Urinary bladder (tissue), 4 donors: ENCODE measurements around the gene CIAO2A. TPM values are rescaled to one million over a fixed set of nuclear protein-coding genes. Genes with fewer than 3 reads are reported as not detected.
"Not testable (repeated sequence)": the region's sequence is repeated elsewhere in the genome, so short reads cannot be mapped to it uniquely, and the experiment has no call there.

ENCODE experiments used
- DNase-seq: peaks from one replicate; pipeline ENCODE4 v3.0.0-alpha.2; 2015; ENCODE audit errors: extremely low spot score
- H3K27ac ChIP-seq: one replicate; pipeline ENCODE4 v1.5.1; 2013; ENCODE audit warnings: low read depth, mild to moderate bottlenecking, moderate library complexity
- H3K36me3 ChIP-seq: one replicate; pipeline ENCODE4 v1.6.1; 2013; ENCODE audit warnings: mild to moderate bottlenecking, moderate library complexity; ENCODE audit not compliant: insufficient read depth
- H3K4me1 ChIP-seq: one replicate; pipeline ENCODE4 v1.6.1; 2013; ENCODE audit warnings: mild to moderate bottlenecking, moderate library complexity; ENCODE audit not compliant: insufficient read depth
- H3K4me3 ChIP-seq: one replicate; pipeline ENCODE4 v1.5.1; 2013; ENCODE audit warnings: low read depth, low read length
- WGBS: extraction: QIAGEN DNeasy Blood & Tissue Kit; methylation state at CpG from one replicate; pipeline ENCODE4 v1.1.7; 2013; 5-methylcytosine and 5-hydroxymethylcytosine counted together
- polyA plus RNA-seq: library from polyadenylated mRNA; stranded (reverse); fragments of 200-250 nt; gene quantifications from one replicate; pipeline ENCODE4 v1.2.3, GENCODE V29; 2013
- total RNA-seq: library from RNA; depleted of rRNA; stranded (reverse); fragments of >200 nt; gene quantifications from one replicate; pipeline ENCODE4 v1.2.3, GENCODE V29; 2014
- donor health status: healthy with polysubstance abuse.
- donor health status: healthy.

CIAO2A gene
- total and polyA plus RNA-seq, 2 donors, result 33.5 to 54.6 TPM

DNA sequence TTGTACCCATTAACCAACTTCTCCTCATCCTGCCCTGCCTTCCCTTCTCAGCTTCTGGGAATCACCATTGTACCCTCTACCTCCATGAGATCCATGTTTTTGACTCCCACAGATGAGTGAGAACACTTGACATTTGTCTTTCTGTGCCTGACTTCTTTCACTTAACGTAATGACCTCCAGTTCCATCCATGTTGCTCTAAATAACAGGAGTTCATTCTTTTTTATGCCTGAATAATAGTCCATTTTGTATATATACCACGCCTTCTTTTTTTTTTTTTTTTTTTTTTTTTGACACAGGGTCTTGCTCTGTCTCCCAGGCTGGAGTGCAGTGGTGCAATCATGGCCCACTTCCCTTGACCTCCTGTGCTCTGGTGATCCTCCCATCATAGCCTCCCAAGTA is 8.9 kb upstream of the CIAO2A start:
- no peak overlapping the region for H3K27ac ChIP-seq
- H3K4me1 ChIP-seq, result peaks cover 2% of the 10 kb centered on the region
- no peaks in the 10 kb centered on the region for H3K36me3 ChIP-seq
- H3K4me3 ChIP-seq, result no peak overlapping the region
- WGBS, result 98% methylated on average over 2 of the region's 2 CpGs
- DNase-seq, result no peak

DNA sequence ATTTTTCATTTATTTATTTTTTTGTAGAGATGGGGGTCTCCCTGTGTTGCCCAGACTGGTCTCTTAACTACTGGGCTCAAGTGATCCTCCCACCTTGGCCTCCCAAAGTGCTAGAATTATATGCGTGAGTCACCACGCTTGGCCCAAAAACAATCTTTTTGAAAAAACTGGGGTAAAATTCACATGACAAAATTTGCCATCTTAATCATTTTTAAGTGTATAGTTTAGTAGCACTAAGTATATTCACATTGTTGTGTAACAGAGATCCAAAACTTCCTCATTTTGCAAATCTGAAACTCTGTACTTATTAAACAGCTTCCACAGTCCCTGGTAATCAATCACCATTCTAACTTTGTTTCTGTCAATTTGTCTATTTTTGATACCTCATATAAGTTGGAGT is 7.3 kb upstream of the CIAO2A start:
- no peaks in the 10 kb centered on the region for H3K36me3 ChIP-seq
- WGBS, result 87% methylated on average over 2 of the region's 2 CpGs
- H3K27ac ChIP-seq, result no peak overlapping the region
- no peak for DNase-seq
- H3K4me1 ChIP-seq, result no peaks in the 10 kb centered on the region
- no peak overlapping the region for H3K4me3 ChIP-seq

DNA sequence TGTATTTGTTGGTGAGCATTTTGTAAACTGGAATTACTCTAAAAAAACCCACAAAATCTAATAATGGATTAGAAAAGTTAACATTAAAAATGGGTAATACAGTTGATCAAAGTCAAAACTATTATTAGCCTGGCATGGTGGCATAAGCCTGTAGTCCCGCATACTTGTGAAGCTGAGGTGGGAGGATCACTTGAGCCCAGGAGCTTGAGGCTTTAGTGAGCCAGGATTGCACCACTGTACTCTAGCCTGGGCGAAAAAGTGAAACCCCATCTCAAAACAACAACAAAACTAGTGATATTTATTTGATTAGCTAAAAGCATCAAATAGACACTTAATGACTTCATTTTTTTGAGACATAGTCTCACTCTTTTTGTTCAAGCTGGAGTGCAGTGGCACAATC is 5.7 kb upstream of the CIAO2A start:
- WGBS, result 79% methylated on average over 2 of the region's 2 CpGs
- H3K4me3 ChIP-seq, result no peak overlapping the region
- no peaks in the 10 kb centered on the region for H3K36me3 ChIP-seq
- no peak overlapping the region for H3K27ac ChIP-seq
- no peak for DNase-seq
- H3K4me1 ChIP-seq, result no peaks in the 10 kb centered on the region

DNA sequence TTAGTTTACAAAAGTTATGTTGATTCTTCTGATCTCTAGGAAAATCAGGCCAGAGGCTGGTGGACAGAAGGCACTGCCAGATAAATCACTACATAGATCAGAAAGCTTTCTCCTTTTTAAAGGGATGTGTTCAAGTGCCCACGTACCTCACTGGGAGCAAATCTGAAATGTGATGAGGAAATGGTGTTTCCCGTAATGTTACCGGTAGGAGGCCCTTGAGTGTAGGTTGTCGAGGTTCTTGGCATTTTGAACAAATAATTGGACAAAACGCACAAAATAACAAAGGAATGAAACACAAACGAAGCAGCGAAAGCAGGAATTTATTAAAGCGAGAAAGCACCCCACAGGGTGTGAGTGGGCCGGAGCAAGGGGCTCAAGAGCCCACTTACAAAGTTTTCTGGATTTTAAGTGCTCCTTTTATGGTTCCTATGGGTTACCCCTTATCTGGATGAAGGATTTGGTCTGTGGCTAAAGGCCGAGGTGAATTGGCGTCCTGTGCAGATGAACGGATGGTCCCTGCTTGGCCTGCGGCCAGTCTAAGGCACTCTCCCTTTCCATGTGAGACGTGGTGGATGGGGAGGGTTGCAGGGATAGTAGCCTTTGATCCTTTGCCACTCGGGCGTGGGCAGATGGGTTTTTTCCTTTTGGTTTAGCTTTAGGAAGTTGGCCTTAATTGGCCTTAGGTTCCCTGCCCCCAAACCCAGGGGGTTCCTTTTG is 3.2 kb upstream of the CIAO2A start:
- no peak for DNase-seq
- Histone ChIP-seq H3K36me3 (no peaks in the 10 kb centered on the region), H3K27ac (no peak overlapping the region), H3K4me1 (no peaks in the 10 kb centered on the region), H3K4me3 (peak overlapping the region; percentile 81)
- WGBS, result 4% methylated on average over 16 of the region's 16 CpGs

DNA sequence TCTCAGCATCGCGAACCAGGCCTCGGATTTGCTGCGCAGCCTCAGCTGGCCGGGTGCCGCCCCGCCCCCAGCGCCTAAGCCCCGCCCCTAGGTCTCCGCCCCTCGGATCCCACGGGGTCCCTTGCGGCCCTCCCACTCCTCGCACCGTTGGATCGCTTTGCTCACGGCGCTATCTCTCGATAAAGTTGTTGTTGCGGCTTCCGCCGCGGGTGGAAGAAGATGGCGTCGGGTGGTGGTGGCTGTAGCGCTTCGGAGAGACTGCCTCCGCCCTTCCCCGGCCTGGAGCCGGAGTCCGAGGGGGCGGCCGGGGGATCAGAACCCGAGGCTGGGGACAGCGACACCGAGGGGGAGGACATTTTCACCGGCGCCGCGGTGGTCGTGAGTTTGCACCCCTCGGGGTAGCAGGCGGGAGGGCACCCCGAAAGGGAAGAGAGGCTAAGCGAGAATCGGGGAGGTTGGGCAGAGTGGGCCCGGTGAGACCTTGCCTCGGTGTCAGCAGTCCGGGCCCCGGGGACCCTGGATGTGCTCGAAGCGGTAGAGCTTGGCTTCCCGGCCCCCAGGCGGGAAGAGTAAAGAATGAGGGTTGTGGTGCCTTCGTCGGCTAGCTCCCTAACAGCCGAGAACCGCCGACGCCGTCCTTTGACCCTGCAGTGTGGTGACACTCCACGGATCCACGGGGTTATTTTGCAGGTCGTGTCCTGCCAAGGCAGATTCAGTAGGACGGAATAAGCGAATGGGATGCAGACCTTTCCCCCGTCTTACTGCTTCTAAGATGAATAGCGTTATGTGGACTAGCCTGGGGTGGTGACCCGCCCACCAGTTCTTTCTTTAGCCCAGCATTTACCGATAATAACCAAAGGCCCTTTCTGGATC is 2.4 kb upstream of the CIAO2A start, which contains the start of gene SNX1:
Gene SNX1 (plus strand): TSS at position 188 of the 873 bp plus-strand sequence. CDS start 32 bp downstream, at position 220.
- Histone ChIP-seq H3K4me3 (peak within 1 kb of the TSS; percentile 81), H3K27ac (peak within 1 kb of the TSS; percentile 85), H3K36me3 (no peaks in the 10 kb centered on the region), H3K4me1 (no peaks in the 10 kb centered on the region)
- under 1% methylated on average over 70 of the region's 70 CpGs for WGBS
- peak; percentile 90 for DNase-seq

DNA sequence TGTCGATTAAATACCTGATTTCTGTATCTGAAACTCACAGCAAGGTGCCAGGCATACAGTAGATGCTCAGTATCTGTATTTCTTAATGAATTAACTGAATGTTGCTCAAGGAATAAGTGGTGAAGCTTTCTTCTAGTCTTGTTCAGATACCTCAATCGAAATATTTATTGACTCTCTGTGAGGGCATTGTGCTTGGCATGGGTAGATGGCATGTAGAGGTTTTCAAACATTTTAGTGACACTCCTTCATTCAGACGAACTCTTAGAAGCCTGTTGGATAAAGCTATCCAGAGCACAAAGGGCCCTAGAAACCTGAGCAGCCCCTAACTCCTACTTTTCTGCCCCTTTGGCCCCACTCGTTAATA is 1.8 kb upstream of the CIAO2A start:
- Histone ChIP-seq H3K4me1 (no peaks in the 10 kb centered on the region), H3K27ac (peak overlapping the region; percentile 85), H3K36me3 (no peaks in the 10 kb centered on the region), H3K4me3 (no peak overlapping the region)
- DNase-seq, result no peak
- 35% methylated on average over 4 of the region's 4 CpGs for WGBS

DNA sequence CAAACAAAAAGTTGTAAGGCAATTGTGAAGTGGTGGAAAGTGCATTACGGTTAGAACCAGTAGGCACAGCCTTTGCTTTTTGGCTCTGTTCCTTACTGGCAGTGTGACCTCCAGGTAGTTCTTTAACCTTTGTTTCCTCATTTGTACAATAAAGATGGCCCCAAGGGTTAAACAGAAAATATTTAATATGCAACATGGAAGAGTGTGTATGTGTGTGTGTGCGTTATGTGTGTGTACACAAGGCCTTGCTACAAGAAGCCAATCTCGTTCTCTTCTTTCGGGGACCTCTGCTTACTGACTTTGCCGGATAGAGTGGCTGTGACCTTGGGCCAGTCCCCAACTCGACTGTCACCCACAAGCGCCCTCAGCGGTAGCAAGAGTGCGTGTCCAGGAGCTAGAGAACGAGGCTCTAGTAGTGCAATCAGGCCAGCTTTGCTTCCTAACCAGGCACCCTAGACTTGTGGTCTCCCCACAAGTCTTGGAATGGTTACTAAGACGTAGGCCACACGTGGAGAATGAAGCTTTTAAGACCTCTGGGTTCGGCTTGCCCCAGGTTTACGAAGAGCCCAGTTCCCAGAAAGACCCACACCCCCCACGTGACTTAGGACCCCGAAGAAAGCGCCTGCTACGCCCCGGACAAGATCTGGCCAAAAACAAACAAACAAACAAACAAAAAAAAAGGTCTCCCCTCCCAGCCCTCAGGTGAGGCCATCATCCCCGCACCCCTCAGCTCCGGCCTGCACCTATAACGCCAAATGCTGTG is 593 bp downstream of the CIAO2A start:
- no peak for DNase-seq
- H3K36me3 ChIP-seq, result no peaks in the 10 kb centered on the region
- peak overlapping the region; percentile 61 for H3K4me3 ChIP-seq
- 5% methylated on average over 22 of the region's 22 CpGs for WGBS
- no peaks in the 10 kb centered on the region for H3K4me1 ChIP-seq
- H3K27ac ChIP-seq, result no peak overlapping the region

DNA sequence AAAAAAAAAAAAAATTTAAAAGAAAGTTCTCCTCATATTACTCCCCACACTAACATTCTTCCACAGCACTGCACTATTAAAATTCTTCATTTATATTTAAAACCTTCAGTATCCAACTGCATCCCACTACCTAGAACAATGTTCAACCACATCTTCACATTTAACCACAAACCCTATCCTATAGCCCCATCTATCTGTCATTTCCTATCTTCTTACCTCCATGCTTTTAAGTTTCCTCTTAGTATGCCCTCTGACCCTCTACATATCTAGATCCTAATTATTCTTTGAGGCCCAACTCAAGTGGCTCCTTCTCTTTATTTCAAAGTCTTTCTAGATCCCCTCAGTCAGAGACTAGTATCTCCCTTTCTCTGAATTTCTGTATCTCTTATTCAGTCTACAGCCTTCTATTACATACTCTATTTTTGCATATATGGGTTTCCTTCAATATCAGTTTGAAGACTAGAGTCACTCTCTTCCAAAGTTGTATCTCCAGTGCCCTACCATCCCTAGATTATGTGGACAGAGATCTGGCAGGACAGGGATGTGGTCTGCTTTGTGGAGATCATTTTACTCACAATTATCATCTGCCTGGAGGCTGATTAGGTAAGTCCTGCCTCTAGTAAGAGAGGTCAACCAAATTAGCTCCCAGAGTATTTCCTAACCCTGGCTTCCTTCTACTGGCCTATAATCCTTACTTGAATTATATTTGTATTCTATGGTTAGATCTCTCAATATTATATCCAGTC is 1.4 kb downstream of the CIAO2A start:
- Histone ChIP-seq H3K36me3 (no peaks in the 10 kb centered on the region), H3K4me3 (no peak overlapping the region), H3K27ac (no peak overlapping the region), H3K4me1 (no peaks in the 10 kb centered on the region)
- DNase-seq, result no peak

DNA sequence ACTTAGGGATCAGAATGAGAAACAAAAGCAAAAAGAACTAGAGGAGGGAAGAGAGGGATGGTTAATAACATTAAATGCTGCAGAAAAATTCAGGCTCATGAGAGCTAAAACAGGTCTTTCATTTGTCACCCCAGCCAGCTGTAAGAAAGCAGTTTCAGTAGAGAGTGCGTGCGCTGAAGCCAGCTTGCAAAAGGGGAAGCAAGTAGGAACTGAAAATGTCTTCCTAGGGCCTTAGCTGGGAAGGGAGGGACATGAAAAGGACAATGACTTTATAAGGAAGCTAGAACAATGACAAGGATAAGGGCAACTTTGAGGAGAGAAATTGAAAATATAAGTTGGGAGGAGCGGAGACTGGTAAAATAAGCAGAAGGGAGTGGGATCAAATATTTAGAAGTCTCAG is 3.1 kb downstream of the CIAO2A start:
- no peaks in the 10 kb centered on the region for H3K36me3 ChIP-seq
- no peak for DNase-seq
- no peaks in the 10 kb centered on the region for H3K4me1 ChIP-seq
- H3K27ac ChIP-seq, result no peak overlapping the region
- 81% methylated on average over 3 of the region's 3 CpGs for WGBS
- H3K4me3 ChIP-seq, result no peak overlapping the region

DNA sequence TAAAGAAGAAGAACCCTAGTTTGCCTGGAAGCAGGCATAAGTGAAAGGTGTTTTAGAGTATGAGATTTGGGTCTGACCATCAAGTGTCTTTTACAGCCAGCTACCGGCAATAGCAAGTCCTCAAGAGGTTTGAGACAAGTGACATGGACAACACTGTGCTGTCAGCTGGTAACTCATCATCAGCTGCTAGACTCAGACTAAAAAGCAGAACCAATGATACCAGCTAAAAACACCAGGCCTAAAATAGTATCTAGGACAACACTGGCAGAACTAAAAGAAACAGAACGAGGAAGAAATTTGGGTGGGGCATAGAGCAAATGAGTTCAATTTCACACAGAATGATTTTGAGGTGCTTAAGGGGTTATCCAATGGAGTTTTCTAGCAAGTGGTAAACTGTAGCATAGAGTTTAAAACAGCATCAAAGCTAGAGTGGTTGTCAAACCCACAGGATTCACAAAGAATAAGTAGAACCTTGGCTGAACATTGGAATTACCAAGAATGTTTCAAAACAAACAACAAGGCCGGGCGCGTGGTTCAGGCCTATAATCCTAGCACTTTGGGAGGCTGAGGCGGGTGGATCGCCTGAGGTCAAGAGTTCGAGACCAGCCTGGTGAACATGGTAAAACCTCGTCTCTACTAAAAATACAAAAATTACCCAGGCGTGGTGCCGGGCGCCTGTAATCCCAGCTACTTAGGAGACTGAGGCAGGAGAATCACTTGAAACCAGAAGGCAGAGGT is 3.9 kb downstream of the CIAO2A start:
- DNase-seq, result no peak
- Histone ChIP-seq H3K27ac (no peak overlapping the region), H3K36me3 (no peaks in the 10 kb centered on the region), H3K4me3 (no peak overlapping the region), H3K4me1 (no peaks in the 10 kb centered on the region)
- WGBS, result 83% methylated on average over 12 of the region's 12 CpGs

DNA sequence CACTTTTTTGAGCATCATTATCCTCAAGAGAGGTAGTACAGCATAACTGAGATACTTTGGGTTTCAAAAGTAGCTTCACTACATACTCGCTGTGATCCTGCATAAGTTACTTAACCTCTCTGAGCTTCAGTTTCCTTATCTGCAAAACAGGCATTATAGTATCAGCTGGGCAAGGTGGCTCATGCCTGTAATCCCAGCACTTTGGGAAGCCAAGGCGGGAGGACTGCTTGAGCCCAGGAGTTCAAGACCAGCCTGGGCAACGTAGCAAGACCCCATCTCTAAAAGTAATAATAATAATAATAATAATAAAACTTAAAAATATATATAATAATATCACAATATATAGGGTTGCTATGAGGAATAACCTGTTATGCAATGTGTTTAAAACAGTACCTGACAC is 10.9 kb downstream of the CIAO2A start:
- Histone ChIP-seq H3K36me3 (no peaks in the 10 kb centered on the region), H3K4me3 (no peak overlapping the region)
- 82% methylated on average over 3 of the region's 3 CpGs for WGBS

DNA sequence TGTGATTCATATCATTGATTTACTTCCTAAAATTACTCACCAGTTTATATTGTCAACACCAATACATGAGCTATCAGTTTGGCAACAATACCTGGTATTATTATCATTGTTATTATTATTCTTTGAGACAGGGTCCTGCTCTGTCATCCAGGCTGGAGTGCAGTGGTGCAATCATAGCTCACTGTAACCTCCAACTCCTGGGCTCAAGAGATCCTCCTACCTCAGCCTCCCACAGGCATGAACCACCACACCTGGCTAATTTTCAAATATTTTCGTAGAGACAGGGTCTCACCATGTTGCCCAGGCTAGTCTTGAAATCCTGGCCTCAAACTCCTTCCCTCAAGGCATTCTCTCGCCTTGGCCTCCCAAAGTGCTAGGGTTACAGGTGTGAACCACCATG is 20.1 kb downstream of the CIAO2A start:
- WGBS, result 96% methylated on average over 2 of the region's 2 CpGs
- H3K4me1 ChIP-seq, H3K27ac ChIP-seq, DNase-seq, H3K4me3 ChIP-seq, H3K36me3 ChIP-seq: not testable (repeated sequence)

More for the DNA sequence above, 10.9 kb downstream of the CIAO2A start:
- H3K4me1 ChIP-seq, result no peaks in the 10 kb centered on the region
- H3K27ac ChIP-seq, result no peak overlapping the region
- no peak for DNase-seq
